Fibroblast of skin of right biceps (primary cell): ENCODE data around the gene PPP1R16B.

ENCODE experiments used
- DNase-seq: peaks from one replicate; pipeline ENCODE4 v3.0.0-alpha.2; 2013

The PPP1R16B gene

DNA sequence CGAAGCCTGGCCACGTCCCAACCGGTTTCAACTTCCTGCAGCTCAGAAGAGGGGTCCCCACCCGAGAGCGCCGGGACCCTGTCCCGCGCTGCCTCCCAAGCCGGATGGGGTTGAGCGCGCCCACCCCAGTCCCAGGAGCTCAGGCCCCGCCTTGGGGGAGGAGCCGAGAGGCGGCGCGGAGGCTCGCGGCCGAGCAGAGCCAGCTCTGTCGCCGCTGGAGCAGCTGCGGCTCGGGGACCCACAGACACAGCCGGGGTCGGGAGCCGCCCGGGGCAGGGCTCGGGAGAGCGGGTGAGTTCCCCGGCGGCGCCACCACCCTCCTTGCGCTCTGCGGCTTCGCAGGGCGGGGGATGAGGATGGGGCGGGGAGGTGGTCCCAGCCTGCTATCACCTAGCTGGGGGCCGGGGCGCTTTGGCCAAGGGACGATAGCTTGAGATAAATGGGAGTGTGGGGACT lies at the start of gene PPP1R16B:
Gene PPP1R16B (plus strand): TSS at position 196 of the 456 bp plus-strand sequence. CDS start 30,229 bp downstream, outside the sequence.
- peak; percentile 12 for DNase-seq

DNA sequence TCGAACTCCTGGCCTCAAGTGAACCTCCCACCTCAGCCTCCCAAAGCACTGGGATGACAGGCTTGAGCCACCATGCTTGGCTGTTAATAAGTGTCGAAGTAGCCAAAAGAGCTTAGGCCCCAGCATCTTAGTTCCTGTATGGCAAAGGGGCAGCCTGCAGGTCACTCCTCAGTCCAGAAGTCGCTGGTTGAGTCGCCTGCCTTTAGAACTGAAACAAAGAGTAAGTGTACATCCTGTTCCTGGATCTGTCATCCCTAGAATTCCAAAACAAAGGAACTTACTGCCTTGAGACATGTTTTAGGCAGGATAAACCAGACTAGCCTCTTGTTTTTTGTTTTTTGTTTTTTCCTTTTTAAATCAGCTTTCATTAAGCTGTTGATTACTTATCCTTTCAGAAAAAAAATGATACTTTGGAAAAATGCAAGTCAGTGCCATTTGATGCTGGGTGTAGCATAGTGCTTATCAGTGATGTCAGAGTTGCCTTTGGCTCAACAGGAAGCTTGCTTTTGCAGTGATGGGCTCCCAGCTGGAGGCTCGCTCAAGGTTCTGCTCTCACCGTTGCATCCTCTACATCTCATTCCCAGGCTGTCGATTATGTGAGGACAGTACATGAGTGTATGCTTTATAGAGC lies 48.2 kb upstream of the PPP1R16B start:
- DNase-seq = no peak

DNA sequence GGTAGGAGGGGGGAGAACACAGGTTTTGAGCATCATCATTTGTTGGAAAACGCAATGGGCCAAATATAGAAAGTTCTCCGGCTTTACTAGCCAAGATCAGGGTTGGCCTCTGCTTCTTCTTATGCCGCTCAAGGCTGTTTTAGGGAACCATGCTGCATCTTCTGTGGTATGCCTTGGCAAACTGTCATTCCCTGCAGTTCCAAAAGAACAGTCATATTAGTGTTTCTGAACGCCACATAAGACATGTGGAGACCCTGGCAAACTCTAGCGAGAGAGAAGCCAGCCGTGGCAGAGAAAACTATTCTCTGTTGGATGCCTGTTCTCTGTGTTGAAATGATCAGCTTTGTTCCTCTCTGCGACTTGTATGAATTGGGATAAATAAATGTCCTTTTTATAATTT lies 46.4 kb upstream of the PPP1R16B start:
- no peak for DNase-seq

- no peak for DNase-seq
These were observed 44.5 kb upstream of the PPP1R16B start for GRCh38 chr20:38760978-38761377.

GRCh38 chr20:38762174-38762573 lies 43.3 kb upstream of the PPP1R16B start:
- no peak for DNase-seq

- no peak for DNase-seq
These were observed 41.9 kb upstream of the PPP1R16B start for GRCh38 chr20:38763616-38764015.

DNA sequence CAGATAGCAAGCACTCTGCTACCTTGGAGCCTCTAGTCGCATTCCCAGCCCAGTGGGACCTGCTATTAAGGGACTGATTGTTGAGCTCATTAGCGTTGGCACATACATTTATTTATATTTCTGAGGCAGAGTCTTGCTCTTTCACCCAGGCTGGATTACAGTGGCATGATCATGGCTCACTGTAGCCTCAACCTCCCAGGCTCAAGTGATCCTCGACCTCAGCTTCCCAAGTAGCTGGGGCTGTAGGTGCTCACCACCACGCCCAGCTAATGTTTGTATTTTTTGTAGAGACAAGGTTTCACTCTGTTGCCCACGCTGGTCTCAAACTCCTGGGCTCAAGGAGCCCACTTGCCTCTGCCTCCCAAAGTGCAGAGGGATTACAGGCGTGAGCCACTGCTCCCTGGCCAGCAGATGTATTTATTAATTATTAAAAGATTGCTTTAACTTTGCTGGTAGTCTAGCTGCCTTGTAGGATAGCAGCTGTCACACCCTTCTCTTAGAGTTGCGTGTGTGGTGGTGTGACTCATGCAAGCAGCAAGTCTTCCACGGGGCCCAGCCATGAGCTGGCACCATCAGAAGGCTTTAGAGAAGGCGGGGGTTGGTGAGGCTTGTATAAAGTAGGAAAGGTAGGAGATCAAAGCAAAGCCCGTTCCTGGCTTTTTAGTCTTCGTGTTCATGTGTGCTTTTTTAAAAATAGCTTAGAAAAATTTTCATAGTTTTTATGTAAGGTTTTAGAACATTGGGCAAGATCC lies 40.8 kb upstream of the PPP1R16B start:
- DNase-seq = peak; percentile 85

GRCh38 chr20:38766071-38766470 lies 39.4 kb upstream of the PPP1R16B start:
- no peak for DNase-seq

DNA sequence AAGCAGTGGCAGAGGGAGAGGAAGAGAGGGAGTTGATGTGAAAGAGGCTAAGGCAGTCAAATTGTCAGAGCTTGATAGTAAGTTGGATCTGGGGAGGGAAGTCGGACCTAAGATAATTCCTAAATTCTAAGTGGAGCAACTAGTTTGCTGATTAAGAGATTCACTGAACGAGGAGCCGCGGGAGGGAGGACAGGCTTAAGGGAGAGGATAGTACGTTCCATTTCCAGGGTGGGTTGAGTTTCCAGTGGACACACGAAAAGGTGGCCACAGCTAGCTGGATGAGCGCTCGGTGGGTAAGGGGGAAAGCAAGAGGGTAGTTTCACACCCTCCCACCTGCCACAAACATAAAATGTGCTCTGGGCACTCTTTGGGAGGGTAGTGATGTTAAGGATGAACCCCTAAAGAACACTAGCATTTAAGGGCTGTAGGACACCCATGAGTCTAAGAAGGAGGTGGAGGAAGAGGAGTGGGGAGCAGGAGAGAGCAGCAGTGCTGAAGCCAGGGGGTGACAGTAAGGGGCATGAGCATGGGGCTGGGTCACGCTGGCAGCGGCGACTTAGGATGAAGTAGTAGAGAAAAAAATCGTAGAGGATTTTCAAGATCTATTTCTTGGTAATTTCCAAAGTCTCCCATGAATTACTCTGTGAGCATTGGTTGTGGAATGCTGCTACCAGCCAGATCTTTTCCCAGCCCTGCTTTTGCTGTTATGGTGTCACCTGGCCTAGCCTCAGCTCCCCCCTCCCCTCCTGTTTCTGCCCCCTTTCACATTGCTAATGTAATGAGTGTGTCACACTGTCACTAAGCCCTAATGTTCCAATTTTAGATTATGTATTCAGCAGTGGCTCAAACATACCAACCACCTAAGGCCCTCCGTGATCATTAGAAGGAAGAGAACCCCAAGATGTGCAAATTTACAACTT lies 35.9 kb upstream of the PPP1R16B start:
- no peak for DNase-seq

DNA sequence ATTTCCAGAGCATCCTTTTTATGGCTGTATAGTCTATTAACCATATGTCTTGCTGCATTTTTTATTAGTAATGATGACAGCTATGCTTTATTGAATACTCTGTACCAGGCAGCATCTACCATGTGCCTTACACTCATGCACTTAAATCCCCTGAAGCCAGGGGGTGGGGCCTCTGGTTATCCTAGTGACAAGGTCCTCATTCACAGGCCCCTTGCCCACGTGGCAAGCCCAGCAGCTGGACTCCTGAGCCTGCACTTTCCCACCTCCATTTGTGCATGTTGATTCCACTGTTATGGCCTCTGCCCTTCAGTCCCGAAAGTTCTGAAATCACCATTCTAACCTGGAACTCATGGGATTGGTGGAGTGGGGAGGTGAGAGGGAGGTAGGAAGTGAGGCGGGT lies 35.0 kb upstream of the PPP1R16B start:
- DNase-seq = no peak

- no peak for DNase-seq
These were observed 34.5 kb upstream of the PPP1R16B start for GRCh38 chr20:38770970-38771369.

DNA sequence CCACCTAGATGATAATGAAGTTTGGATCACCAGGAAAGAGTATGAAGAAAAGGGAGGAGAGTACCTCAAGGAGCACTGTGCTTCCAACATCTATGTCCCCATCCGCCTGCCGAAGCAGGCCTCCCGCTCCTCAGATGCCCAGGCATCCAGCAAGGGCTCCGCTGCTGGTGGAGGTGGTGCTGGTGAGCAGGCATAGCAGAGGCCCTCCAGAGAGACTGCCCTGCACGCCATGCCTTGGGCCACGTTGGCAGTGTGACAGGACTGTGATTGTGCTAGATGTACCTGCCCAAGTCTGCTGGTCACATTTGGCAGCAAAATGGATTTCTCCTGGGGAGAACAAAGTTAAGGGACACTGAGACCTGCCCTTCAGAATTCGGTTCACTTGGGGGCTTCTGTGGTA lies 33.9 kb upstream of the PPP1R16B start:
- no peak for DNase-seq

- no peak for DNase-seq
These were observed 31.3 kb upstream of the PPP1R16B start for GRCh38 chr20:38774167-38774566.

DNA sequence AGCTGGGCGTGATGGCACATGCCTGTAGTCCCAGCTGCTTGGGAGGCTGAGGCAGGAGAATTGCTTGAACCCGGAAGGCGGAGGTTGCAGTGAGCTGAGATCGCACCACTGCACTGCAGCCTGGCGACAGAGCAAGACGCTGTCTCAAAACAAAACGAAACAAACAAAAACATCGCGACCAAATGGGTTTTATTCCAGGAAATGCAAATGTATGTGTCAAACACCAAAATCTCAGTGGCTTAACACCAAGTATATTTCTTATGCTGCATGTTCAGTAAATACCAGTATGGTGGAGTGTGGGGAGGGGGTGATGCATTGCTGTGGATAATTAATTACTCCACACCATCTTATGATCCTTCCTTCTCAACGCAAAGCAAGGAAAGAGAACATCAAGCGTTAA lies 29.1 kb upstream of the PPP1R16B start:
- no peak for DNase-seq

- no peak for DNase-seq
These were observed 26.0 kb upstream of the PPP1R16B start for GRCh38 chr20:38779247-38780097.

DNA sequence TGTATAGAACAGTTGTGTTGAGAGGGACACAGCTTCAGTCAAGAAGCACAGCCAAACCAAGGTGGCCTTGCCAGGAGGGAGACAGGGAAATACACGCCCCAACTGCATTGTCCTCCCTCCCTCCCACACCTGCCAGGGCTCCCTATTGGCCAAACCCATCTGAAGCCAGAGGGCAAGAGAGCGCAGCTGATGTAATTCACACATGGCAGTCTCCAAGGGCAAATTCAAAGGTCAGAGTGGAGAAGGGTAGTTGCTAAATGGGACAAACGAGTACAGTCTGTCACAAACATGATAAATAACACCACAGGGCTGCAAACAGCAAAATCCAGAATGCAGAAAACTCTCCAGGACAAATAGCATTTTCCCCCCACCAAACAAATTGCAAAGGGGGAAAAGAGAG lies 23.2 kb upstream of the PPP1R16B start:
- DNase-seq = no peak

DNA sequence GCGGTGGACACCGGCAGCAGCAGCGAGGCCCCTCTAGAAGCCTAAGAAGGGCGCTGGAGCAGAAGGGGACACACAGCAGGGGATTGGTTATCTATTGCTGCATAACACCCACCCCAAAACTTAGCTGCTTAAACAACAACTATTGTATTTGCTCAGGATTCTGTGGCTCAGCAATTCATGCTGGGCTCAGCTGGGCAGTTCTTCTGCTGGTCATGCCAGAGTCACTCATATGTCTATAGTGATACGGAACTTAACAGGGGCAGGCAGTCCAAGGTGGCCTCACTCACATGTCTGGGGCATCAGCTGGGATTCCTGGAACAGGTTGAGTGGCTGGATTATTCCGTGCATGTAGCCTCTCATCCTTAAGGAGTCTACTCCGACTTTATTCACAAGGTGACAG lies 17.6 kb upstream of the PPP1R16B start:
- DNase-seq = no peak

GRCh38 chr20:38789503-38790199 lies 15.8 kb upstream of the PPP1R16B start:
- DNase-seq = peak; percentile 39

DNA sequence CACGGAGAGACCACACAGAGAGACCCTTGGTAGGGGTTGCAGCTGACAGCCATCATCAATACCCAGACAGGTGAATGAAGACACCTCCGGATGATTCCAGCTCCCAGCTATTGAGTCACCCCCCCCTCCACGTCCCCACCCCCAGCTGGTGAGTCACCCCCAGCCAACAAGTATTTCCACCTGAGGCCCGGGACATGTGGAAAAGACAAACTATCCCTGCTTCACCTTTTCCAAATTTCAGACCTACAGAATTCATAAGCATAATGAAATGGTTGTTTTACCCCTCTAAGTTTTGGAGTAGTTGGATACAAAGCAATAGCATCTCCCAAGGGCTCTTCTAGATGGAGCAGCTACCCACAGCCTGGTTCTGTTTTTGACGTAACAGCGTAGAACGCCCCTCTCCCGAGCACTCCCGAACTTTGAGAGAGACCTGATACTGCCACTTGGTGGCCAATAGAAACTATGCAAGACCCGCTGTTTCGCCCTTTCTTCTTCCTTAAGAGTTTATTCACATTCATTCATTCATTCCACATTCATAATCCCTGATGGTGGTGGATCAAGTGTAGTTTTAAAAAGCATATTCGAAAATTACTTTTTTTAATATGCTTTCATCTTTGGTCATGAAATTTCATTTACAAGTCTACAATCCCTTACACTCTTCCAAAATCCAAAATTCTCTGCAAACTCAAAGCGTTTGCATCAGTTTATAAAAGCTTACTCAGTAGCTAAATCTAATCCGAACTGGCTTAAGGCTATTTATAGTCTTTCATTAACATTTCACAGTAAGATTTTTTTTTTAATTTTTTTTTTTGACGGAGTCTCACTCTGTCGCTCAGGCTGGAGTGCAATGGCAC lies 15.1 kb upstream of the PPP1R16B start:
- DNase-seq = no peak

GRCh38 chr20:38791291-38791690 lies 14.2 kb upstream of the PPP1R16B start:
- no peak for DNase-seq

GRCh38 chr20:38791940-38792339 lies 13.6 kb upstream of the PPP1R16B start:
- DNase-seq = no peak
